ENCODE results near the gene CD82.
A peak's percentile ranks its signal among the peaks of the same experiment; 100 is the strongest.

DNA sequence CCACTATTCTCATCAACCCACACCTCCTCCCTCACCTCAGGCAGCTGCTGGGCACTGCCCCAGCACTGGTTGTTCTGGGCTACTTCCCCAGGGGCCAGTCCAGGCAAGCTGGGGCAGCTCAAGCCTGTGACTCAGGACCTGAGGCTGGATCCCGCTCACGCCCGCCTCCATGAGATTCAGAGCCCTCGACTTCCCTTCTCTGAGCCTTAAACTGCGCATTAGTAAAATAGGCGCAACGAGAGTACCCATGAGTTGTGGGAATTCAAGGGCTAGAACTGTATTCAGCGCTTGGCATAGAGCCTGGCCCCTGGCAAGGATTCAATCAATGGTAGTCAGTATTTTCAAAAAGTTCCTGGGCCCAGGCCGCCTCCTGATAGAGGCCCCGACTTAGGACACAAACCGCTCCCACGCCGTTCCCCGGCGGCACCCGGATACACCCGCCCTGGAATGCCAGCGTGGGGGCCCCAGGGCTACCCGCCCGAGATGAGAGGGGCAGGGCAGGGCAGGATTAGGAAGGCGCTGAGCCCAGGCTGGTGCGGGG is 723 bp upstream of the CD82 start:
- TF ChIP-seq, protein P1, sequence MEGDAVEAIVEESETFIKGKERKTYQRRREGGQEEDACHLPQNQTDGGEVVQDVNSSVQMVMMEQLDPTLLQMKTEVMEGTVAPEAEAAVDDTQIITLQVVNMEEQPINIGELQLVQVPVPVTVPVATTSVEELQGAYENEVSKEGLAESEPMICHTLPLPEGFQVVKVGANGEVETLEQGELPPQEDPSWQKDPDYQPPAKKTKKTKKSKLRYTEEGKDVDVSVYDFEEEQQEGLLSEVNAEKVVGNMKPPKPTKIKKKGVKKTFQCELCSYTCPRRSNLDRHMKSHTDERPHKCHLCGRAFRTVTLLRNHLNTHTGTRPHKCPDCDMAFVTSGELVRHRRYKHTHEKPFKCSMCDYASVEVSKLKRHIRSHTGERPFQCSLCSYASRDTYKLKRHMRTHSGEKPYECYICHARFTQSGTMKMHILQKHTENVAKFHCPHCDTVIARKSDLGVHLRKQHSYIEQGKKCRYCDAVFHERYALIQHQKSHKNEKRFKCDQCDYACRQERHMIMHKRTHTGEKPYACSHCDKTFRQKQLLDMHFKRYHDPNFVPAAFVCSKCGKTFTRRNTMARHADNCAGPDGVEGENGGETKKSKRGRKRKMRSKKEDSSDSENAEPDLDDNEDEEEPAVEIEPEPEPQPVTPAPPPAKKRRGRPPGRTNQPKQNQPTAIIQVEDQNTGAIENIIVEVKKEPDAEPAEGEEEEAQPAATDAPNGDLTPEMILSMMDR (IDR thresholded peaks at IDR 0.05) = no peak
- no peak for TF ChIP-seq YY1 (IDR thresholded peaks at IDR 0.05; ENCODE audit: low read depth)
- no peak for TF ChIP-seq GABPA (IDR thresholded peaks at IDR 0.05; ENCODE audit: low read depth)
- TF ChIP-seq RFX5 (IDR thresholded peaks at IDR 0.05; ENCODE audit: low read length) = no peak
- TF ChIP-seq SIN3A (IDR thresholded peaks at IDR 0.05; ENCODE audit: borderline replicate concordance, low read depth, low read length) = no peak
- TF ChIP-seq NFIC (IDR thresholded peaks at IDR 0.05; ENCODE audit: borderline replicate concordance) = 0 out of 2 replicates have a peak, but pooled peaks have one; percentile 17
- TF ChIP-seq EZH2phosphoT487 (IDR thresholded peaks at IDR 0.05; ENCODE audit: borderline replicate concordance, low read depth) = no peak
- TF ChIP-seq RAD21 (IDR thresholded peaks at IDR 0.05; ENCODE audit: low read length) = no peak
- no peak; the same call in 1 of the 2 replicates for TF ChIP-seq TEAD4 (IDR thresholded peaks at IDR 0.05; ENCODE audit: borderline replicate concordance, insufficient read depth)
- no peak for TF ChIP-seq SMC3 (IDR thresholded peaks at IDR 0.05; ENCODE audit: low read depth, low read length)
- TF ChIP-seq CHD2 (IDR thresholded peaks at IDR 0.05; ENCODE audit: low read length, partially characterized antibody) = no peak
- no peak for TF ChIP-seq RXRA (IDR thresholded peaks at IDR 0.05; ENCODE audit: borderline replicate concordance, low read depth)
- TF ChIP-seq, protein P2, sequence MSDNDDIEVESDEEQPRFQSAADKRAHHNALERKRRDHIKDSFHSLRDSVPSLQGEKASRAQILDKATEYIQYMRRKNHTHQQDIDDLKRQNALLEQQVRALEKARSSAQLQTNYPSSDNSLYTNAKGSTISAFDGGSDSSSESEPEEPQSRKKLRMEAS (IDR thresholded peaks at IDR 0.05; ENCODE audit: low read depth) = no peak
- TF ChIP-seq, protein P3, sequence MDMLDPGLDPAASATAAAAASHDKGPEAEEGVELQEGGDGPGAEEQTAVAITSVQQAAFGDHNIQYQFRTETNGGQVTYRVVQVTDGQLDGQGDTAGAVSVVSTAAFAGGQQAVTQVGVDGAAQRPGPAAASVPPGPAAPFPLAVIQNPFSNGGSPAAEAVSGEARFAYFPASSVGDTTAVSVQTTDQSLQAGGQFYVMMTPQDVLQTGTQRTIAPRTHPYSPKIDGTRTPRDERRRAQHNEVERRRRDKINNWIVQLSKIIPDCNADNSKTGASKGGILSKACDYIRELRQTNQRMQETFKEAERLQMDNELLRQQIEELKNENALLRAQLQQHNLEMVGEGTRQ (IDR thresholded peaks at IDR 0.05; ENCODE audit: borderline replicate concordance, low read depth, low read length) = no peak
